H1 (cell line): ENCODE measurements around the gene CC2D1A. TPM values are rescaled to one million over a fixed set of nuclear protein-coding genes. Genes with fewer than 3 reads are reported as not detected.
A peak's percentile ranks its signal among the peaks of the same experiment; 100 is the strongest.

Source experiments
- CTCF ChIA-PET: fragments of 300-600 bp; sonication (Branson Sonifier 250); formaldehyde crosslinking; loops from one replicate; lab custom pipeline; 2021; ENCODE audit not compliant: partially characterized antibody; lab: Charles Lee
- POLR2A ChIA-PET: fragments of 300-600 bp; sonication (Branson Sonifier 250); formaldehyde crosslinking; loops from one replicate; lab custom pipeline; 2021; ENCODE audit warnings: inconsistent platforms; ENCODE audit not compliant: partially characterized antibody; lab: Charles Lee
- DNase-seq, 2 experiments: peaks; one replicate each; pipeline versions ENCODE4 v3.0.0 to v3.0.0-alpha.2; 2010 to 2022; ENCODE audit warnings: low spot score in 2 of 2, low read depth in 1 of 2, mixed read lengths in 1 of 2
- FAIRE-seq: peaks from 2 replicates; lab custom pipeline; 2011; peaks lifted over from hg19 to GRCh38; lab: Jason Lieb, UNC
- H2AFZ ChIP-seq: 2 replicates; pipeline ENCODE4 v1.8.1; 2012; ENCODE audit warnings: low read length, inconsistent platforms
- H2AK5ac ChIP-seq: 2 replicates; pipeline ENCODE4 v1.6.1; 2013; ENCODE audit warnings: low read depth, low read length
- H2BK120ac ChIP-seq: replicated peaks from 2 replicates; pipeline ENCODE3; 2013; ENCODE audit warnings: low read depth, low read length, inconsistent platforms
- H2BK12ac ChIP-seq: 2 replicates; pipeline ENCODE4 v1.6.1; 2013; ENCODE audit warnings: low read depth, low read length
- H2BK15ac ChIP-seq: 2 replicates; pipeline ENCODE4 v1.6.1; 2013; ENCODE audit warnings: low read length
- H2BK20ac ChIP-seq: 2 replicates; pipeline ENCODE4 v1.6.1; 2013; ENCODE audit warnings: low read length
- H2BK5ac ChIP-seq: 2 replicates; pipeline ENCODE4 v1.6.1; 2013; ENCODE audit warnings: low read depth, low read length
- H3K14ac ChIP-seq: 2 replicates; pipeline ENCODE4 v1.6.1; 2013; ENCODE audit warnings: inconsistent platforms; ENCODE audit not compliant: insufficient read length
- H3K18ac ChIP-seq: 2 replicates; pipeline ENCODE4 v1.6.1; 2013; ENCODE audit warnings: low read length; ENCODE audit errors: extremely low read depth
- H3K23ac ChIP-seq: 2 replicates; pipeline ENCODE4 v1.6.1; 2013; ENCODE audit warnings: inconsistent platforms; ENCODE audit not compliant: insufficient read length
- H3K23me2 ChIP-seq: 2 replicates; pipeline ENCODE4 v1.6.1; 2013; ENCODE audit warnings: low read depth, low read length
- H3K27ac ChIP-seq: 2 replicates; pipeline ENCODE4 v1.6.1; 2011; ENCODE audit warnings: low read depth, low read length, inconsistent platforms
- H3K27me3 ChIP-seq, 4 experiments: replicated peaks in 1 of 4; 1 replicate in 1 of 4; 2 replicates in 3 of 4; pipeline versions ENCODE4 v1.6.1 to v1.8.1; 2011 to 2013; ENCODE audit warnings: low read length in 3 of 4, mild to moderate bottlenecking in 3 of 4, inconsistent platforms in 2 of 4, mixed read lengths in 2 of 4, moderate library complexity in 1 of 4; ENCODE audit not compliant: control insufficient read depth in 3 of 4, insufficient read depth in 3 of 4; ENCODE audit errors: extremely low read depth in 1 of 4
- H3K36me3 ChIP-seq, 4 experiments: 2 replicates each; pipeline versions ENCODE4 v1.6.1 to v1.8.1; 2011 to 2013; ENCODE audit warnings: mild to moderate bottlenecking in 4 of 4, low read length in 3 of 4, moderate library complexity in 2 of 4, control low read depth in 1 of 4, inconsistent platforms in 1 of 4; ENCODE audit not compliant: insufficient read depth in 4 of 4, control insufficient read depth in 2 of 4
- H3K4ac ChIP-seq: replicated peaks from 2 replicates; pipeline ENCODE3; 2013; ENCODE audit warnings: low read length, low read depth, mixed read lengths, inconsistent platforms; ENCODE audit not compliant: insufficient read length
- H3K4me1 ChIP-seq, 4 experiments: replicated peaks in 1 of 4; 1 replicate in 1 of 4; 2 replicates in 3 of 4; pipeline versions ENCODE4 v1.6.1 to v1.8.1; 2011 to 2013; ENCODE audit warnings: low read length in 3 of 4, inconsistent platforms in 2 of 4, mixed read lengths in 1 of 4; ENCODE audit not compliant: insufficient read depth in 4 of 4, control insufficient read depth in 3 of 4
- H3K4me2 ChIP-seq, 2 experiments: 2 replicates each; pipeline versions ENCODE4 v1.6.1 to v1.8.1; 2011 to 2013; ENCODE audit warnings: low read depth in 2 of 2, low read length in 2 of 2, control low read depth in 1 of 2, inconsistent platforms in 1 of 2, mild to moderate bottlenecking in 1 of 2; ENCODE audit not compliant: insufficient read depth in 1 of 2
- H3K4me3 ChIP-seq, 4 experiments: fragments of 200-600, 300-600 bp in 1 of 4; sonication (generic), shearing (Covaris generic), sonication (Bioruptor Twin) in 1 of 4; 2 replicates each; pipeline versions ENCODE4 v1.5.1 to v1.8.1; 2011 to 2016; ENCODE audit warnings: low read length in 4 of 4, low read depth in 3 of 4, control low read depth in 2 of 4, inconsistent platforms in 2 of 4, mild to moderate bottlenecking in 2 of 4, mixed read lengths in 1 of 4, moderate library complexity in 1 of 4; ENCODE audit not compliant: insufficient read depth in 2 of 4; ENCODE audit errors: extremely low read depth in 1 of 4
- H3K56ac ChIP-seq: replicated peaks from 2 replicates; pipeline ENCODE3; 2013; ENCODE audit warnings: low read depth, mild to moderate bottlenecking, mixed read lengths, low read length, inconsistent platforms; ENCODE audit not compliant: insufficient read length
- H3K79me1 ChIP-seq: 2 replicates; pipeline ENCODE4 v1.6.1; 2013; ENCODE audit warnings: low read depth, low read length, control low read depth
- H3K79me2 ChIP-seq, 2 experiments: 2 replicates each; pipeline versions ENCODE4 v1.6.1 to v1.8.1; 2012 to 2013; ENCODE audit warnings: low read length in 2 of 2, mild to moderate bottlenecking in 2 of 2, inconsistent platforms in 1 of 2; ENCODE audit not compliant: insufficient read depth in 2 of 2, control insufficient read depth in 1 of 2
- H3K9ac ChIP-seq, 4 experiments: replicated peaks in 1 of 4; 1 replicate in 1 of 4; 2 replicates in 3 of 4; pipeline versions ENCODE4 v1.6.1 to v1.8.1; 2011 to 2013; ENCODE audit warnings: low read depth in 3 of 4, low read length in 3 of 4, control low read depth in 2 of 4, mild to moderate bottlenecking in 2 of 4, moderate library complexity in 2 of 4, inconsistent platforms in 1 of 4; ENCODE audit errors: extremely low read depth in 1 of 4
- H3K9me3 ChIP-seq, 2 experiments: 2 replicates each; pipeline versions ENCODE4 v1.6.1 to v1.8.1; 2012 to 2013; ENCODE audit warnings: mild to moderate bottlenecking in 2 of 2, moderate library complexity in 2 of 2, control low read depth in 1 of 2, inconsistent platforms in 1 of 2, low read depth in 1 of 2, low read length in 1 of 2, mixed read lengths in 1 of 2; ENCODE audit not compliant: insufficient read depth in 2 of 2
- H4K20me1 ChIP-seq, 2 experiments: replicated peaks in 1 of 2; 2 replicates each; pipeline versions ENCODE3 to v1.8.1; 2011 to 2013; ENCODE audit warnings: inconsistent platforms in 2 of 2, low read length in 2 of 2, mild to moderate bottlenecking in 1 of 2; ENCODE audit not compliant: insufficient read depth in 2 of 2, control insufficient read depth in 1 of 2
- H4K5ac ChIP-seq: 2 replicates; pipeline ENCODE4 v1.6.1; 2013; ENCODE audit warnings: low read length, low read depth, mixed read lengths, inconsistent platforms; ENCODE audit not compliant: insufficient read length
- H4K8ac ChIP-seq: 2 replicates; pipeline ENCODE4 v1.8.0; 2013; ENCODE audit warnings: mild to moderate bottlenecking, moderate library complexity, low read length, inconsistent platforms; ENCODE audit not compliant: insufficient read depth; ENCODE audit errors: extremely low read depth
- H4K91ac ChIP-seq: replicated peaks from 2 replicates; pipeline ENCODE3; 2013; ENCODE audit warnings: low read length, mixed read lengths, inconsistent platforms; ENCODE audit not compliant: insufficient read length
- RAD21 ChIP-seq, 2 experiments: IDR thresholded peaks in 1 of 2; conservative IDR thresholded peaks in 1 of 2; 2 replicates each; pipeline ENCODE4 v1.6.1; 2011; ENCODE audit warnings: low read depth in 2 of 2, low read length in 2 of 2, improper control_type of control experiment in 1 of 2, inconsistent platforms in 1 of 2, mild to moderate bottlenecking in 1 of 2, moderate library complexity in 1 of 2
- RFX5 ChIP-seq: IDR thresholded peaks from 2 replicates; pipeline ENCODE4 v1.6.1; 2011; ENCODE audit warnings: low read depth, low read length, improper control_type of control experiment, borderline replicate concordance
- WGBS, 2 experiments: shearing (Covaris generic) in 1 of 2; methylation state at CpG; one replicate each; pipeline versions ENCODE4 v1.1.6 to v1.1.7; 2013 to 2015; ENCODE audit warnings: low lambda C conversion rate in 2 of 2, mixed read lengths in 2 of 2, inconsistent platforms in 1 of 2, low coverage in 1 of 2, missing lambda C conversion rate in 1 of 2; ENCODE audit not compliant: insufficient replicate concordance in 2 of 2, insufficient coverage in 1 of 2, insufficient read length in 1 of 2; ENCODE audit errors: extremely low coverage in 1 of 2, missing lambda C conversion rate in 1 of 2; 5-methylcytosine and 5-hydroxymethylcytosine counted together
- polyA plus RNA-seq, 7 experiments: library from polyadenylated mRNA; depleted of rRNA in 3 of 7; stranded (reverse) in 5 of 7; unstranded in 2 of 7; fragments of >200 nt in 5 of 7; fragments of 200-250 nt in 2 of 7; gene quantifications; 1 replicate in 5 of 7; 2 replicates in 1 of 7; 4 replicates in 1 of 7; pipeline versions ENCODE4 v1.2.1 to v1.2.3, GENCODE V29; 2011 to 2013; ENCODE audit warnings: missing spikeins in 2 of 7, mixed read lengths in 2 of 7
- total RNA-seq: library from RNA; stranded (reverse); fragmentation: NEBNext Ultra II Directional; extraction: Animal tissue kit (Norgen Biotek cat#: 25700); gene quantifications from 2 replicates; pipeline ENCODE4 v1.2.1, GENCODE V29; 2021

Gene CC2D1A
- total and polyA plus RNA-seq, 2 of the 8 experiments (the other 6 are each of a cell fraction or from before 2014, with no cell fraction given) = 12.5 to 33.0 TPM

DNA sequence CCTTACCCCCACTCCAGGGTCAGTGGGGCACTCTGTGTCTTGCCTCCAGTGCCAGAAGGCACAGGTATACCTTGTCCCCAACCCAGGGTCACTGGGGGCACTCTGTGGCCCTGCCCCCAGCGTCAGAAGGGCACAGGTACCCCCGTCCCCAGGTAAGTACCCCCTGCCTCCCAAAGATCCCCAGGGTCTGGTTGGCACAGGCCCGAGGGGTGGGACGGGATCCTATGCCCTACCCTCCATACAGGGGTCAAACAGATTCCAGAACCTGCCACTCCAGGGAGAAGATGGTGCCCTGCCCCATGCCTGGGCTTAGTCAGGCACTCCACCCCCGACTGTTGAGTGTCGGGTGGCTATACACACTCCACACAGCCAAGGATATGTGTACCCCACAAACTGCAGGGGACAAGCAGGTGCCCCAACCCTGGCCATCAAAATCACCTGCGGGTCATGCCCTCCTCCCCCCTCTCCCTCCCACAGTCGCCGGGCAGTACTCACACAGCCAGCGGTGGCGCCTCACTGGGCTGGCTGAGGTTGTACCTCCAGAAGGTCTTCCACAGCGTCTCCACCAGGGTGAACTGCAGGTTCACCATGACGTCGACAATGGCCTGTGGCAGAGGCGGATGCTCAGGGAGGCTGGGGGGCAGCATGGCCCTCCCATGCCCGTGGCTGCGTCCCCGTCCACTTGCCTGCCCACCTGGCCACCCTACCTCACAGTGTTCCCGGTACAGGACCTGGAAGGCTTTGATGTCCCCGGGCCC is 60.1 kb downstream of the CC2D1A start:
- H3K9ac ChIP-seq = no peak overlapping the region
- no peak overlapping the region for H3K56ac ChIP-seq
- H2BK15ac ChIP-seq = no peak overlapping the region
- H3K18ac ChIP-seq = no peak overlapping the region
- no peak overlapping the region for H2AK5ac ChIP-seq
- no peaks in the 10 kb centered on the region for H4K20me1 ChIP-seq
- H3K36me3 ChIP-seq = peaks cover 0 to 15% (median 11%) of the 10 kb centered on the region in 4 experiments; a peak in 5 of 8 replicates
- no peak overlapping the region for H3K4me2 ChIP-seq
- no peak overlapping the region for H2AFZ ChIP-seq
- POLR2A ChIA-PET = no interaction called here
- no peaks in the 10 kb centered on the region for H3K79me1 ChIP-seq
- H3K23me2 ChIP-seq = peaks cover 13% of the 10 kb centered on the region; the same call in 1 of the 2 replicates
- no peaks in the 10 kb centered on the region for H3K9me3 ChIP-seq
- H4K91ac ChIP-seq = no peak overlapping the region
- no peak overlapping the region for H3K4ac ChIP-seq
- H3K27me3 ChIP-seq = peaks cover 0 to 4% (median 0%) of the 10 kb centered on the region in 4 experiments; a peak in 2 of 7 replicates
- no peak overlapping the region for H2BK12ac ChIP-seq
- no peak overlapping the region for H3K23ac ChIP-seq
- H2BK120ac ChIP-seq = no peak overlapping the region
- no peak overlapping the region for H2BK5ac ChIP-seq
- no peak overlapping the region for H2BK20ac ChIP-seq
- no peak overlapping the region for H4K5ac ChIP-seq
- H3K4me1 ChIP-seq = peaks cover 0 to 9% (median 4%) of the 10 kb centered on the region in 4 experiments; a peak in 4 of 7 replicates
- no peak overlapping the region for H3K14ac ChIP-seq
- H3K79me2 ChIP-seq = no peaks in the 10 kb centered on the region
- CTCF ChIA-PET = interaction anchor here (0.9 kb wide), 1 partner anchor 12 kb away, joined by 5 read pairs; no protein-coding TSS in a partner anchor
- DNase-seq (no peak), FAIRE-seq (no peak)
- H4K8ac ChIP-seq = no peak overlapping the region
- TF ChIP-seq RFX5 (no peak), RAD21 (IDR thresholded peaks at IDR 0.05 in 1 of 2, conservative IDR thresholded peaks at IDR 0.05 in 1 of 2; ENCODE audit: low read depth in 2 of 2, low read length in 2 of 2) (peak in 1 of 2 experiments; percentile 12; a peak in 1 of 4 replicates)
- WGBS, 2 experiments = 87% methylated on average over 20 of the region's 20 CpGs; no CpG with 5 or more reads in 1 of the 2 experiments
- H3K4me3 ChIP-seq = no peak overlapping the region
- H3K27ac ChIP-seq = no peak overlapping the region
